Measurements from ENCODE around the gene GDF3.
"Not testable (repeated sequence)": the region's sequence is repeated elsewhere in the genome, so short reads cannot be mapped to it uniquely, and the experiment has no call there.

GDF3 gene

GRCh38 chr12:7695566-7696197 lies at the start of gene GDF3:
Gene GDF3, minus strand, starts transcription at chr12:7695775. Its CDS starts 47 bp downstream, at chr12:7695728.
- DNase-seq = no peak

DNA sequence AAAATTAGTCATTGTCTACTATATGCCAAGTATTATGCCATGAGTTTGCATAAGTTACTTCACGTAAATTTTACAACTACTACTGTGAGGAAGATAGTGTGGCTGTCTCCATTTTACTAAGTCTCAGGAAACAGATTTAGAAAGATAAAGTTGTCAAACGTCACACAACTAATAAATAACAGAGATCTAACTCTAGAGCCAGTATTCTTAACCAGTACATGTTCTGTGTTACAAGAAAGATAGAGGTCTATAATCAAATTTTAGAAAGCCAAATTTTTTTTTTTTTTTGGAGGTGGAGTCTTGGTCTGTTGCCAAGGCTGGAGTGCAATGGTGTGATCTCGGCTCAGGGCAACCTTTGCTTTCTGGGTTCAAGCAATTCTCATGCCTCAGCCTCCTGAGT lies 37.4 kb upstream of the GDF3 start:
- no peak for DNase-seq

GRCh38 chr12:7731486-7731885 lies 35.9 kb upstream of the GDF3 start:
- DNase-seq = no peak

DNA sequence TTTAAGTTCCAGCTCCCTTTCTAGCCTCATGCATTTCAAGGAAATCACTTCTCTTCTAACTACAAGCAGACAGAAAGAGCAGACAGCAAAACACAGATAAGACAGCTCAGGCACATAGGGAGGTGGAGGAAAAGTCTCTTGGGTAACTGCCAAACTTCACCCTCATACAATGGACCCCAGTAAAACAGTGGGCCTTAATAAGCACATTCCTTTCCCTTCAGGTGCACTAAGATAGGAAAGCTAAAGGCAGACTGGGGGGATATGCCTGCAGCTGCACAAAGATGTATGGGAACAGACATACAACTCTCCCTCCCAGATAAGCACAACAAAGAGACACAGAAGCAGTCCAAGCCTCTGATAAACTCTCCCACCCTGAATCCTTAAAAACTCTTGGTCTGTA lies 35.4 kb upstream of the GDF3 start:
- DNase-seq = not testable (repeated sequence)

DNA sequence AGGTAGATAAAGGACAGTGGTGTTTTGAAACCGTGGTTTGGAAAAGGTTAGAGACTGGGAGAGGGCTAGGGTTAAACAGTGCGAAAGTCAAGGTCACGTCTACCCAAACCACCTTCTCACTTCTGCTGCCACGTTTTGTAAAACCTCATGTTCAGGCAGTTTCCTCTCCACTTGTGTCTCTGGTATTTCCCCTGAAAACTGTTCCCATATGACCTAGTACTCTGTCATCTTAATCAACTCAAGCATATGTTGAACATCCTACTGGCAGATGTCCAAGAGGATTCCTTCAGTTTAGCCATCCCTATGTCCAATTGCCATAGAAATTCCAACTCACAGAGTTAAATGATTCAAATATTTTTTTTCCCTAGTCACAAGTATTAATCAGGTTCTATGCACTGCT lies 34.2 kb upstream of the GDF3 start:
- DNase-seq = no peak

DNA sequence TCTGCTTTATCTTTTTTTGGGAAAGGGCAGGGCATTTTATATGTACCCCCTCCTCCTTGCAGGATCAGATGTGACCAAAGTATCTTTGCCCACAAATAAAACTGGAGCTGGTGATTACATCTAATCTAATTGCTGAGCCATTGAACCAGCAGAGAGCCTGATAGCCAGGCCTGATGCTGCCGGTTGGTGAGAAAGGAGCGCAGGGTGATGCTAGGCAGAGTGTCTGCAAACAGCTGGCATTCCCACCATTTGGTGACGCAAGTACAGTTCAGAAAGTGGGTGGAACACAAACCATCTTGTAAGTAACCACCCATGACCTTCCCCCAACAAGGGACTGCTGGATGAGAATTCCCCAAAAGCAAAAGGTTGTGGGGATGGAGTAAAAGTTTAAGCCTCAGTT lies 28.4 kb upstream of the GDF3 start:
- no peak for DNase-seq

DNA sequence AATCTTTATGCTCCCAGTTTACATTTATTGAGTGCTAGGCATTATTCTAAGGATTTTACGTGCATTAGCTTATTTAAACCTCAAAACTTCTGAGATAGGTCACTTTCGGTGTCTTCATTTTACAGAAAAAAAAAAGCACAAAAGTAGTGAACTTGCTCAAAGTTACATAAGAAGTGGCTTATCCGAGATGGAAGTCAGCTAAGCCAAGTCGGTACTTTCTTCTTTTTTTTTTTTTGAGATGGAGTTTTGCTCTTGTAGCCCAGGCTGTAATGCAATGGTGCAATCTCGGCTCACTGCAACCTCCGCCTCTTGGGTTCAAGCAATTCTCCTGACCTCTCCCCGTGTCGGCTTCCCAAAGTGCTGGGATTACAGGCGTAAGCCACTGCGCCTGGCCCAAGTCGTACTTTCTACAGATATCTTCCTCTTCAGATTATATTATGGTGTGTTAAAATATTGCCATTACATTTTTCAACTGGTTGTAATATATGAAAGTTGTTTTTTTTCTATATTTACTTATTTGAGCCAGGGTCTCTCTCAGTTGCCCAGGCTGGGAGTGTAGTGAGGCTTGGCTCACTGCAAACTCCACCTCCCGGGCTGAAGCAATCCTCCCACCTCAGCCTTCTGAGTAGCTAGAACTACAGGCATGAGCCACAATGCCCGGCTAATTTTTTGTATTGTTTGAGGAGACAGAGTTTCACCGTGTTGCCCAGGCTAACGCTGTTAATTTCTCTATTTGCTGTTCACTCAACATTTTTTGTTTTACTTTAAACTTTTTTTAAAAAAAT lies 24.6 kb upstream of the GDF3 start:
- DNase-seq = no peak

DNA sequence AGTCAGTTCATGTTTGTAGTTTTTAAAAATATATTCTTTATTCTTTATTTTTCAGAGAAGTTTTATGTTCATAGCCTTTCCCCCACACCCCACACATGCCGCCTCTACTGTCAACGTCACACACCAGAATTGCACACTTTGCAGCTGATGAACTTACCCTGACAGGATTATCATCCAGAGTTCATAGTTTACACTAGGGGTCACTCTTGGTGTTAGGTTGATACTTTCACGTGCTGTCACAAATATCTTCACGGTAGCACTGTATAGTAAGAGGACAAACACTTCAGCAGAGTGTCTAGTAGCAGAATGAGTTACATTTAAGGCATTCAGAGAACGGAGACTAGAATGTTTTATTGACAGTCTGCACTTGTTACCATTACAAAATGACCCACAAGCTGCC lies 20.8 kb upstream of the GDF3 start:
- DNase-seq = no peak

DNA sequence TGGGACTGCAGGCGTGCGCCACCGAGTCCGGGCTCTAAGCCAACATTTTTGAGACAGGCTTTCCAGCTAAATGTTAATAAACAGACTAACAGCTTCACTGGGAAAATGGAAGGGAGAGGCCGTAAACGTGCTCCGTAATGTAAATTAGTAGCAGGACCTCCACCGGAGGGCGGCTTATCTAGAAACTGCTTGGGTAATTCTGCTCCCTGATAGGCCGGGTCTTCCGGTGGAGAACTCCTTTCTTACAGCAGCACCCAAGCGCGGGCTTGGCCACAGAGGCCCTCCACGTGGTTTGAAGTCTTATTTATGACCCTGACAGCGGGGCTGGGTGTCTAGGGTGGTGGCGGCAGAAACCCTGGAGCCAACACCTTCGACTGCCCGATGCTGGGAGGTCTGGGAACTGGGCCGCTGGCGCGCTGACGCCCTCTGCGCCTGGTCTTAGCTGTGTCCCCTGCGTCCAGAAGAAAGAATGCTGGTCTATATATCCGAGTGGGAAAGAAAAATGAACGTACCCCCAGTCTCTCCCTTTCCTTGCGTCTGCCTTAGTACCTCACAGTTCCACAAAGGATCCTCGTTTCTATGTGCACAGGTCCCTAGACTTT lies 17.4 kb upstream of the GDF3 start:
- no peak for DNase-seq

DNA sequence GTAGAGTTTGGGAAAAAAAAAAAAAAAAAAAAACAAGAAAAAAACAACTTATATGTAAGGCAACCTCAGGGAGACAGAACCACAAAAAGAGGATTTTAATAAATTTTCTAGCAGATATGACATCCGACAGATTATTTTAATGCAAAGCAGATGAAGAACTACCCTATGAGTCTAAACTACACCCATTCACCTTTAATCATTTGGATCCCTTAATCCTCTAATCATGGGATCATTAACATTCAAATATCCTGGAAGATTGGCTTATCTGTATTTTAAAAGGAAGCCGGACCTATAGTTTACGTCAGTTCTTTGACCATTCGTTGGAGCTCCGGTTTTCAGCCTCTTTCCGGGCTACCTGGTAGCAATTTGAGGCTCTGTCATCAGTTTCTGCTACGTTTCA lies 15.6 kb upstream of the GDF3 start, which contains the start of gene DPPA3:
Gene DPPA3, plus strand, starts transcription at position 301 of the 400 bp plus-strand sequence. CDS start 138 bp downstream, outside the sequence.
- no peak for DNase-seq

- DNase-seq = no peak
Measured at GRCh38 chr12:7709969-7710675, 14.5 kb upstream of the GDF3 start.

GRCh38 chr12:7705846-7706245 lies 10.3 kb upstream of the GDF3 start:
- DNase-seq = no peak

DNA sequence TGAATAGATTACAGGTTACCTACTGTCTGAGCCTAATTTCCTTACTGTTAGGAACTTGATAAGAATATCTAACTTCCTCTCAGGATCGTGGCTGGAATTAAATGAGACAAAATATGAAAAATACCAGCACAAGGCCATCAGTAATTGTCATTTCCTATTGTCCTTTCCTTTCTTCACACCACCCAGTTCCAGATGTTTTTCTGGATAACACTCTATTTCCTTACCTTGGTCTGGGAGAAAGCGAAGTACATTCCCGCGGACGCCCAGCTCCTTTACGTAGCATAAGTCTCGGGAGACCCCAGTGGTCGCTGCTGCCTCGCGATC lies 376 bp downstream of the GDF3 start:
- no peak for DNase-seq

DNA sequence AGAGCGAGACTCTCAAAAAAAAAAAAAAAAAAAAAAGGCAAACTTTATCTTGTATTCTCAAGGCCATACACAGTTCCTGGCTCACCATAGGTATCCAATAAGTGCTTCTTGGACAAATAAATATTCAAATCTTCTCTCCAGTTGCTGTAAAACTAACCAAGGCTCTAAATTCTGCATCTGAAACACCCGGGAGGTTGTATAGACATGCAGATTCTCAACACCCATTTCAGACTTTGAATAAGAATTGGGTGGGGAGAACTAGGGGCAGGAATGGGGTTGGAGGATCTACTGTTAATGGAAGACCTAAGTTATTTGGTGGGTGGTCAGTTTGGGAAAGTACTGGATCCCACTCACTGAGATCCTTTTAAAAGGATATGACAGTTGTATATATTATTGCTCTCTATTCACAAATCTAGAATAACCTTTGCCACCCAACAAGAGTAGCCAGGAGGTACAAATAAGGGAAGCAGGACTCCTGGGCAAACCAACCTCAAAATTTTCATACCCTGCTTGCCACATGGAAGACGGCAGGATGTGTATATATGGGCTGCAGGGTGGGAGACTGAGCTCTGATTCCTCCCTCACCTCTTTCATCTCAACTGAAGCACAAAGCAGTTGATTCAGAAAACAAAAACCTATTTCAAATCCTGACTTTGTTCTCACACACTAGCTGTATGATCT lies 879 bp downstream of the GDF3 start:
- DNase-seq = no peak

DNA sequence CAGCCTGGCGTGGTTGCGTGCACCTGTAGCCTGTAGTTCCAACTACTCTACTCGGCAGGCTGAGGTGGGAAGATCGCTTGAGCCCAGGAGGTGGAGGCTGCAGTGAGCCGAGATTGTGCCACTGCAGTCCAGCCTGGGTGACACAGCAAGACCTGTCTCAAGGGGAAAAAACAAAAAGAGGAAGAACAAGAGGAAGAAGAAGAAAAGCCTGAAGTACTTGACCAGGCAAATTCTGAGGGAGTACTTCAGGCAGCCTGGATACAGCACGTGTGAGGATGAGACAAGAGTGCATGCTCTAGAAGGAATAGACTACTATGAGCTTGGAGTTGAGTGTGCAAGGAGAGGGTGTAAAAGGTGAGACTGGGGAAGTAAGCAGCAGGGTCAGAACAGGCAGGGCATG lies 1.8 kb downstream of the GDF3 start:
- no peak for DNase-seq

DNA sequence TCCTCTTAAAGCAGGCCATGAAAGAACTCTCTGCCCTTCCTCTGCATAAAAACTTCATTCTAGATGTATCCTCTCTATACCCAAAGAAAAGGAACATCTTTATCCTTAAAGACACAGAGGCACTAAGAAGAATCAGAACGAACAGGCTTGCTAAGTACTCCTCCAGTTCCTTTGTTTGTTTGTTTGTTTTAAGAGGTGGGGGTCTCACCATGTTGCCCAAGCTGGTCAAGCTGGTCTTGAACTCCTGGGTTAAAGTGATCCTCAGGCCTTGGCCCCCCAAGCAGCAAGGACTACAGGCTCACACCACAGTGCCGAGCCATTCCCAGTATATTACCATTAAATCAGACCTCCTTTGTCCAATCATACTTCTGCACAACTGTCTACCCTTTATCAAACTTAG lies 14.0 kb downstream of the GDF3 start:
- no peak for DNase-seq

DNA sequence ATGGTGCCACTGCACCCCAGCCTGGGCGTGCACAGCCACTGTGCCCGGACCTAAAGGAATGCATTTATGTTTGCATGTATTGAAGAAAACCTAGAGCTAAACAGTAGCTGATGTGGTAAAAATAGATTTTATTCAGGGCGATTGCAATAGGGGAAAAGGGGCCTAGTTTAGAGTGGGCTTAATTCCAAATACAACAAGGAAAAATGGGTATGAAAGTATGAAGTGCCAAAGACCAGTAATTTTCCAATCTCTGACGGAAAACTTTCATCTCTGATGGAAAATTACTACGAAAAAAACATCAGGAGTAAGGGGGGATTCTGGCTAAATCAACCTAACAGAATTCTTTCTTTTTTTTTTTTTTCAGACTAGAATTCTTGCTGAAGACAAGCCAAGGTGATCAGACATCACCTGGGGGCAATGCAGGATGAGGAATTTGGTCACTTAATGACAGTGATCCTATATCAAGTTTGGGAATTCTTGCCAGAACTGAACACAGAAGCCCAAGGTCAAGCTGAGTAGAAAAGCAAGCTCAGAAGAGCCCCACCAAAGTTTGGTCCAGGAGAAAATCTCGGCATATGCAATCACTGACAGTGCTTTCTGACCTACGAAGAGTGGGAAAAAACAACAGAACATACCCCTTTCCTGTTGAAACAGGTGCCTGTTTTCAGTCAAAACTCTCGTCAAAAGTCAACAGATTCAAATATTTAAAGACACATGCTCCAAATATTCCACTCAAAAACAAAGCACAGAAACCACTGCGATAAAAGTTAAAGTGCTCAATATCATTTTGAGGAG lies 16.1 kb downstream of the GDF3 start:
- no peak for DNase-seq

DNA sequence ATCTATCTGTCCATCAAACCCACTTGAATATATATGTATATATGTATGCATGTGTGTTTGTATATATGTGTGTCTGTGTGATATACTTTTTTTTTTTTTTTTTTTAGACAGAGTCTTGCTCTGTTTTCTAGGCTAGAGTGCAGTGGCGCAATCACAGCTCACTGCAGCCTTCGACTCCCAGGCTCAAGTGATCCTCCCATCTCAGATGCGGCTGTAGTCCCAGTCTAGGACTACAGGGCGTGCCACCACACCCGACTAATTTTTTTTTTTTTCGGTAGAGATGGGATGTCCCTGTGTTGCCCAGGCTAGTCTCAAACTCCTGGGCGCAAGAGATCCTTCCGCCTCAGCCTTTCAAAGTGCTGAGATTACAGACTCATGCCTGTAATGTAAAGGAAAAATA lies 16.8 kb downstream of the GDF3 start:
- no peak for DNase-seq

DNA sequence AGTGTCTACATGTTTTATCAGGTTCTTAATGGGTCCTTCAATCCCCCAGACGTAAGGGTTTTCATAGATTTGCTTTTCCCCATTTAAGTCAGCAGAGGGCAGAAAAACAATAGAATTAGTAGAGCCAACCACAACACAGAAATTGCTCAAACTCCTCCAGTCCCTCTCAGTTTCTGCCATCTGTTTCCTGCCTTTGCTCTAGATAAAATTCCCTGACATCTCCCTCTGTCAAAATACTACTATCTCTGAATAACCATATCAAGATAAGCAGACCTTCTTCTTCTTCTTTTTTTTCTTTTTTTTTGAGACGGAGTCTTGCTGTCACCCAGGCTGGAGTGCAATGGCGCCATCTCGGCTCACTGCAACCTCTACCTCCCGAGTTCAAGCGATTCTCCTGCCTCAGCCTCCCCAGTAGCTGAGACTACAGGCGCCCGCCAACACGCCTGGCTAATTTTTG lies 18.1 kb downstream of the GDF3 start:
- not testable (repeated sequence) for DNase-seq

DNA sequence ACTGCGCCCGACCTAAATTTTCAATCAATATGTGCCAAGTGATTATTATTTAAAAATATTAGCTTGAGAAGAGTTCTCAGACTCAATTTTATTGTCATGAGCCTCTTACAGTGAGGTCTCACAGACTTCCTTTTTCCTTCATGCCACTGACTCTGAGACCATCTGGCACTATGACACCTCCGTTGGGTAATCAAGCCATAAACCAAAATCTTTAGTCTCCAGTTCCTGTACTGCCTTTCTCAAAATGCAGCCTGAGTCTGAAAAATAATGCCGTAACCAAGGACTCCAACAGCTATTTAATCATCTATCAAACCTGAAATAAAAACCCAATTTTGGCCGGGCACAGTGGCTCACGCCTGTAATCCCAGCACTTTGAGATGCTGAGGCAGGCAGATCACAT lies 20.1 kb downstream of the GDF3 start:
- DNase-seq = not testable (repeated sequence)

DNA sequence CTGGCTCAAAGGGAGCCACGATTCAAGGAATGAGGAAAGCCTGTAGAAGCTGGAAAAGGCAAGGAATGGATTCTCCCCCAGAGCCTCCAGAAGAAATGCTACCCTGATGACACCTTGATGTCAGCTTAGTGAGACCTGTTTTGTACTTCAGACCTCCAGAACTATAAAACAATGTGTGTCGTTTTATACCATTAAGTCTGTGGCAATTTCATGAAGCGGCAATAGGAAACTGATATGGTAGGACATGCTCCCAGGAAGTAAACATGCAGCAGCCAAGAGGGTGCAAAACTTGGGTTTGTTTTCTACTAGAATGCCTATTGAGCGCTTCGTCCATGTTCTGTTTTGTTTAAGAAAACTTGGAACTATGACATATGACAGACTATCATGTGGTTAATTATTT lies 27.4 kb downstream of the GDF3 start:
- no peak for DNase-seq

DNA sequence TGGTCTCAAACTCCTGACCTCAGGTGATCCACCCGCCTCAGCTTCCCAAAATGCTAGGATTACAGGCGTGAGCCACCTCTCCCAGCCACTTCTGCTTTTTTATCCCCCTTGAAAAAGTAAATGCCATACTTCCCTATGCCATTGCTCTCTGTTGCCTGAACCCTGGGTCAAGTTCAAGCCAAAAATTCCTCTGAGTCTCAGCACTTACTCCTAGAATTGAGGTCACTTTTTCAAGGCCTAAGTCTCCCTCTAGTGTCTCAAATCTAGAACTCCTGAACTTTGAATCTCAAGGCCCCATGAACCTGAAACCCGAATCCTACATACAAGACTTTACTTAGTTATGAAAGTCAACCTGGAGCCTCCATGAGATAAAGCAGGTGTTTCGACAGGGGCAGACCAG lies 28.4 kb downstream of the GDF3 start:
- DNase-seq = no peak
